GF-D8 (cell line): Measurements from ENCODE around the gene ZFP92.

Experiments
- DNase-seq: peaks from one replicate; lab custom pipeline; 2025; lab: John Stamatoyannopoulos, UW

The ZFP92 gene

DNA sequence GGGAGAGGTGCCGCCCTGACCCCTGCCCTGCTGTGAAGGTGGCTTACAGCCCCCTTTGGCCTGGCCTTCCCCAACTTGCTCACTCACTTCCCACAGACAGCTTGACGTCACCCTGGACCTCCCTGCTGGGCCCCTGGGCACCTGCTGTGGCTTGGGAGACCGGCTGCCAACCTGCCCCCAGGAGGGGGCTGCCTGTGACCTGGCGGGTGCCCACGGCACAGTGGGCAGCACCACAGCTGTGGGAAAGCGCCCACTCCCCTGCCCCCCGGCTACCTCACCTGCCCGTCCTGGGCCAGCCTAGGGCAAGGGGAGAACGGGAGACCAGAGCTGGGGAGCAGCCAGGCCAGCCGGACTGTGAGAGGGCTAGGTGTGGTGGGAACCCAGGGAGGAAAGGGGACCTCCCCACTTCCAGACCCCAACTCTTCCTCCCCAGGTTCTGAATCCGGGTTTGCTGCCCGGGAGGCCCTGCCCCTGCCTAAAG, 2.4 kb upstream of the ZFP92 start:
- DNase-seq, result no peak

DNA sequence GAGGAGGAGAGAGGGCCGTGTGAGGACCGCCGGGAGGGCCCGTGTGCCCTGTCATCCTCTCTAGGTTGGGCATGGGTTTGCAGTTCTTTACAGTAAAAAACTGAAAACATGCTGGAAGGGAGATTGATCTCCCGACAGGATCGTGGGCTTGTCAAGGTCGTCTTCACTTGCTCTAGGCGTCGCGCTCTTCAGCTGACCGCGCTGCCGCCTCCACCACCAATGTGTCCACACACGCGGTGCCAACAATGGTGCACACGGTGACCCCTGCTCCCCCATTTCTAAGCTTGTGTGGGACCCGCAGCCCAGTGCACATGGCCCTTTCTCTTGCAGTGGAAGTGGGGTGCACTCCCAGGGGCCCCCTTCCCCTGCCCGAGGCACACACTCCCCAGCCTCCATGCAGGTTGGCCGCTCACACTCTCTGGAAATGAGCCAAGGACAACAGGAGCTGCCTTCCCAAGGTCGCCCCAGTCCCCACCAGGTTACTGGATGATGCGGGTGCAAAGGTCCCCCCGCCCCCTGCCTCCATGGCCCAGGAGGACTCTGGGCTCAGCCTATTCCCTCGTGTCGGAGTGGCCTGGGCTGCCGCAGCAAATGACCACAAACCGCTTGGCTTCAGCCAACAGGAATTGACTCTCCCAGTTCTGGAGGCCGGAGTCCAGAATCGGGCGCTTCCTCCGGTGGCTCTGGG, 1.7 kb upstream of the ZFP92 start:
- no peak for DNase-seq

DNA sequence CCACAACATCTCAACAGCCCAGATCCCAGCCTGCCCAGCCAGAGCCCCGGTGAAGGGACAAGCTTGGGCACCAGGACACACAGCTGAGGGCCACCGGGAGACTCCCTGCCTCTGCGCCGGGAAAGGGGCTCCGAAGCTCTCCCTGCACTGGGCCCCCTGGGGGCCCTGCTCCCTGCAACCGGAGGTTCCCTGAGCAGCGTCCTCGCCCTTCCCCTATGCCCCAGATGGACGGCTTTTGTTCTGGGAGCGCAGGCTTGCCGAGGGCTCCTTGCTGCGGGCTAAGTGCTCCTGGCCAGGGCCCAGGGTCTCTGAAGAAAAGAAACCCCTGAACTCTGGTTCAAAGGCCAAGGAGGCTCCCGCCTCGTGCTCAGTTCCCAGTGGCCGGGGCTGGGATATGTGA, 899 bp upstream of the ZFP92 start:
- DNase-seq, result no peak

GRCh38 chrX:153410888-153411254, 401 bp upstream of the ZFP92 start:
- DNase-seq, result no peak

DNA sequence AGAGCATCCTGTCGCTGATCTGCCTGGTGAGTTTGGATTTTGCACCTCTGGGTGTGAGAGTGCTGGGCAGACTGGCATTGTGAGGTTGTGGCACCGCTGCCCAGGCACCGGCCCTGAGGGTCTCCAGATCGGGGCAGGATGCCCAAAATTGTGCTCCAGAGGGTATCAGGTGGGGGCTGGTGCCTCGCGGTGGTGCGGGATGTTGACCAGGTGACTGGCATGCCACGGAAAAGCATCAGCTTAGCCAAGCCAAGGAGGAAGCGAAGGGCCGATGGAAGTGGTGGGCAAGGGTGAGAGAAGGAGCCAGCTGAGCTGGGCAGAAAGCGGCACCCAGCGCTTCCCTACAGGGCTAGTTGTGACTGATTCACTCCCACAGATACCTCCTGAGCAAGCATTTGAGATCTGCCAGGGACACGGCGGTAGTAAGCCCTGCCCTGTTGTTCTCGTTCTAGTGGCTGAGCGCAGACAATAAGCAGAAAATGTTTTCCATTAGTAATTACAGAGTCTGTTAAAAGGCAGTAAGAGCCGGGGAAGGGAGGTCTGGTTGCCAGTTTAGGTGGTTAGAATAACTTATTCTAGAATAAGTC, 809 bp downstream of the ZFP92 start:
- no peak for DNase-seq

- no peak for DNase-seq
These were observed 1.8 kb downstream of the ZFP92 start for GRCh38 chrX:153412746-153413720.

DNA sequence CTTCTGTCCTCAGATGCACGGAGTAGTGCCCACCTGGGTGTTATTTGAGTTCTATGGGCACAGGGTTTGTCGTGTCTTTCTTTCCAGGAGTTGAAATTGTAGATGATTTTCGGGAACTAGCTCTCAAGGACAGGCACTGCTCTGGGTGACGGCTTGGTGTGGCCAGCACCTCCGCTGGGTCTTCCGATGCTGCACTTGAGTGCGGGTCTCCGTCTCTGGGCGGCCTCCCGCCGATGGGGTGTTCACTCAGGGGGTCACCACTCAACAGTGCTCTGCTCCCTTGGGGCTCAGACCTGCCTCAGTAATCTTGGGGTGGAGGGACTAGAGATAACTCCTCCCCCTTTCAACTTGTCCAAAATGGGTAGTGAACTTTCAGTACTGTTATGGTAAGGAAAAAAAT, 2.5 kb downstream of the ZFP92 start:
- no peak for DNase-seq

GRCh38 chrX:153414856-153415510, 3.7 kb downstream of the ZFP92 start:
- DNase-seq, result no peak

GRCh38 chrX:153416781-153417450, 5.6 kb downstream of the ZFP92 start:
- DNase-seq, result no peak

DNA sequence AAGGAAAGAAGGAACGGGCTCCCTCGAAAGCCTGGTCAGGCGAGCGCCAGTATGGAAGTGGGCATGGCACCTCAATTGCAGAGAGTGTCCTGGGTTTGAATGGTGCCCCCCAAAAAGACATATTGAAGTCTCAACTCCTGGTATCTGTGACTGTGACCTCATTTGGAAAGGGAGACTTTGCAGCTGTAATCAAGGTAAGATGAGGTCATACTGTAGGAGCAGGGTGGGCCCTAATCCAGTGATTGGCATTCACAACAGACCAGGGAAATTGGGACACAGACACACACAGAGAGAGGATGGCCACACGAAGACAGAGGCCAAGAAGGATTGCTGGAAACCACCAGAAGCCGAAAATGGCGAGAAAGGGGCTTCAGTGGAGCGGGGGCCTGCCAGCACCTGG, 6.4 kb downstream of the ZFP92 start:
- no peak for DNase-seq

DNA sequence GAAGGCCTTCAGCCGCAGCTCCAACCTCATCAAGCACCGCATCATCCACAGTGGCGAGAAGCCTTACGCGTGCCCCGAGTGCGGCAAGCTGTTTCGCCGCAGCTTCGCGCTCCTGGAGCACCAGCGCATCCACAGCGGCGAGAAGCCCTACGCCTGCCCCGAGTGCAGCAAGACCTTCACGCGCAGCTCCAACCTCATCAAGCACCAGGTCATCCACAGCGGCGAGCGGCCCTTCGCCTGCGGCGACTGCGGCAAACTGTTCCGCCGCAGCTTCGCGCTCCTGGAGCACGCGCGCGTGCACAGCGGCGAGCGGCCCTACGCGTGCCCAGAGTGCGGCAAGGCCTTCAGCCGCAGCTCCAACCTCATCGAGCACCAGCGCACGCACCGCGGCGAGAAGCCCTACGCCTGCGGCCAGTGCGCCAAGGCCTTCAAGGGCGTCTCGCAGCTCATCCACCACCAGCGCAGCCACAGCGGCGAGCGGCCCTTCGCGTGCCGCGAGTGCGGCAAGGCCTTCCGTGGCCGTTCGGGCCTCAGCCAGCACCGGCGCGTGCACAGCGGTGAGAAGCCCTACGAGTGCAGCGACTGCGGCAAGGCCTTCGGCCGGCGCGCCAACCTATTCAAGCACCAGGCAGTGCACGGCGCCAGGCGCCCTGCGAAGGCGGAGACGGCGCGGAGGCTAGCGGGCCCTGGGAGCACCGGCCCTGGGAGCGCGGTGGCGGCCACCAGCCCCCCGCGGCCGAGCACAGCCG, 9.8 kb downstream of the ZFP92 start:
- no peak for DNase-seq

- no peak for DNase-seq
These were observed 10.6 kb downstream of the ZFP92 start for GRCh38 chrX:153421856-153422255.

DNA sequence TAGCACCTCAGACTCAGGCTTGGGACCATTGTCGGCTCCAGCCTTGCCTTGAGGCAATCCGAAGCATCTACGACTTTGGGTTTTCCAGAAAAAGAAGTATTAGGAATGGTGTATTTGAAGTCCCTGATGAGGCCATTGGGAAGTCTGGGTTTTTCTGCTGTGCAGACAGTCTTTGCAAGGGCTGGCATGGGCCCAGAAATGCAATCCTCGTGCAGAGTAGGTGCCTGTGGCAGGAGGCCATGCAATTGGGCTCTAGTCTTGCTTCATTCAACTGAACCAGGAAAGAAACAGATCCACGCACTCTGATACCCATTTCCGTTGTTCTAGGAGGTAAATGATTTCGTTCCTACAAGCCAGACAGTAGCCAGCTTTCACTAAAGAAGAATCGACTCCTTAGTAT, 12.4 kb downstream of the ZFP92 start:
- DNase-seq, result no peak

GRCh38 chrX:153426204-153426603, 14.9 kb downstream of the ZFP92 start:
- no peak for DNase-seq

DNA sequence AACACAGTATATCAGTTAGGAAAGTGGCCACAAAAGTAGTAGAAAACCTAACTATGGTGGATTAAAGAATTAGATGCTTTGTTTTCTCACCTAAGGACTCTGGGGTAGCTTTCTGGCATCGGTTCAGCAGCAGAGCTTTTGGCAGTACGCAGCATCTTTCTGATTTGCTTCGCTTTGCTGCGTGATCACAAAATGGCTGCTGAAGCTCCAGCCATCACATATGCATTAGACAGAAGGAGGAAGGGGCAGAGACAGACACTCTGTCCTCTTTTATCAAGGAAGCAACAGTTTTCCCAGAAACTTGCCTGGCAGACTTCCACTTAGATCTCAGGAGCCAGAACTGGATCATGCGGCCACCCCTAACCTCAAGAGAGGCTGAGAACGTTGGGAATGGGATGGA, 19.5 kb downstream of the ZFP92 start:
- no peak for DNase-seq

DNA sequence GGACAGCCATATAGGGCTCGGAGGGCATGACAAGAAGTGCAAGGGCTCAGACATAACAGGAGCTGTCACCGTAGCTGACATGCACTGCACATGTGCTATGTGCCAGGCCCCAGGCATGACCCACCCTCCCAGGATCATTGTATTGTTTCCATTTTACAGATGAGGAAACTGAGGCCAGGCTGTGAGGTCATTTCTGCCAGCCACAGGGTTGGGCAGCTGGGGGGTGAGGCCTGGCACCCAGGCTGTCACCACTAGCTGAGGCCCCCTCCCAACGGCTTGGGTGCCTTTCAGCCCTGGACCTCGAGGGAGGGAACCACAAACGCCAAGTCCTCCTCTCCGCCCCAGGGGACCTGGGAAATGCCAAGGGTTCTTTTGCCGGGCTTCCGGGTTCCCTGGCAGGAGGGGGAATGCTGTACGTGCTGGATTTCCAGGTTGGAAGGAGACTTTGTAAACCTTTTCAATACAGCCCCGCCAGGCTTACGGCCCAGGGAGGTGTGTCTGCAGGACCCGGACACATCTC, 21.9 kb downstream of the ZFP92 start:
- DNase-seq, result no peak

DNA sequence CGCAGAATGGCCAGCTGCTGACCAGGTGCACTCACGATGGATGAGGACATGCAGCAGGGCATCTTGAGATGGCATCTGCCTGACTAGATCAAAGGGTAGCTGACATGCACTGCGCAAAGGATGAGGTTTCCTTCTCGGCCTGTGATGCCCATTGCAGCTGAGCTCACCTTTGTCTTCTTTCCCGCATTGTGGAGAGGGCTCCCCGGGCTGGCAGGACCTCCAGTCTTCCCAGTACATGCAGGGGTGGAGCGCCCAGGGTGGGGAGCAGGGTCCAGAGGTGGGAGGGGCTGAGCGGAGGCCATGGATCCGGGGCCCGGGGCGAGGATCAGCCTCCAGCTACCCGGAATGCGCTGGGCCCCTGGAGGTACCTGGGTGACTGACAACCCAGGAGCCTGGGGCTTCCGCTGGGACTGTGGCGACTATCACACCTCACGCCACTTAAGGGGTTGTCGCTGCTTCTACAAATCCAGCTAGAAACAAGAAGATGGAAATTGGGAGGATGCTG, 22.6 kb downstream of the ZFP92 start:
- no peak for DNase-seq

DNA sequence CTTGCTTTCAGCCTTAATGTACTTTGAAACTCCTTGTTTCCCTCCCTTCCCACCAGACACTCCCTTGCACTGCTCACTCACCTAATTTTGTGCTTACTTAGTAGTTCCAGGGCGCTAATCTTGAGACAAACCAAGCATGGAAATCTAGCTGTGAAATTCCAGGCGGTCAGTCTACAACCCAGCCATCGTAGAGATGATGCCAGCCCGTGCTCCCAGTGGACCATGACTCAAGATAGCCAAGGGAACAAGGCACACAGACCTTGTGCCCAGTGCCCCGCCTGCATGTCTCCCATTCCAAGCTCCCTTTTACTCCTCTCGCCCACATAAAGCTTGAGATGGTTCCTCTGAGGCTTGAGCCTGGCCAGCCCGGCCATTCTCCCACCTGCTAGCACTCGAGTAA, 23.5 kb downstream of the ZFP92 start:
- DNase-seq, result no peak

- DNase-seq, result no peak
These were observed 24.6 kb downstream of the ZFP92 start for GRCh38 chrX:153435845-153436244.

DNA sequence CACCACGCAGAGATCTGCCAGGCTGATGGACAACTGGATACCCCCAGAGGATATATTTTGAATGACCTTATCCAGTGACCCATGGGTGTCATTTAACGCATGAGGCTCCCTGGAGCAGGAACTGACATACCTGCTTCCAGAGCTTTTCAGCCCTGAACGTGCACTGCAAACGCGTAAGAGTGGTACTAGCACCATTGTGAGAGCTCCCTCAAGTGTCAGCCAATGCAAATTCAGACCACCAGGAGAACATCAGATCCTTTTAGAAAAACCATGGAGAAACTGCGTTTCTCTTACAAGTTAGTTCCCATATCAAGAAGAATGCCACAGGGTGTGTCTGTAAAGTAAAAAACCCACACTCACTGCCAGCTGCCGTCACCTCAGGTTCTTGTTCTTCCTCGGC, 27.3 kb downstream of the ZFP92 start:
- no peak for DNase-seq

GRCh38 chrX:153439977-153440376, 28.7 kb downstream of the ZFP92 start:
- DNase-seq, result no peak
